Subcutaneous adipose tissue (tissue), 4 donors: Measurements from ENCODE around the gene APBB2. TPM values are rescaled to one million over a fixed set of nuclear protein-coding genes. Genes with fewer than 3 reads are reported as not detected.

Experiments used
- total RNA-seq, 4 donors: library from RNA; depleted of rRNA; stranded (reverse); fragments of >200 nt; gene quantifications; one replicate each; pipeline ENCODE4 v1.1.0, GENCODE V29; 2016
- TF ChIP-seq, protein P1 (sequence below): fragments of 450-650 bp; IDR thresholded peaks from one replicate; pipeline ENCODE4 v1.5.1; 2016; ENCODE audit warnings: low read depth, mild to moderate bottlenecking, control low read depth, antibody characterized with exemption, moderate library complexity

APBB2 gene
- total RNA-seq, 4 donors from 2014 or later: 55.6 to 181 (median 124) TPM

DNA sequence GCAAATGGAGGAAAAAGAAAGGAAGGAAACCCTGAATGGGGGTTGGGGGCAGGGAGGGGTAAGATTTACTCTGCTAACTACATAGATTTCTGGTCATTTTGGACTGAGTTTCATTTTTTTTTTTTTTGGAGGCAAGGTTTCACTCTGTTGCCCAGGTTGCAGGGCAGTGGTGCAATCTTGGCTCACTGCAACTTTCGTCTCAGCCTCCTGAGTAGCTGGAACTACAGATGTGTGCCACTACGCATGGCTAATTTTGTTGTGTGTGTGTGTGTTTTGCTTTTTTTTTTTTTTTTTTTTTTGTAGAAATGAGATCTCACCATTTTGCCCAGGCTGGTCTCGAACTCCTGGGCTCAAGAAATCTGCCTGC lies 223.5 kb downstream of the APBB2 start:
- TF ChIP-seq, protein P1, sequence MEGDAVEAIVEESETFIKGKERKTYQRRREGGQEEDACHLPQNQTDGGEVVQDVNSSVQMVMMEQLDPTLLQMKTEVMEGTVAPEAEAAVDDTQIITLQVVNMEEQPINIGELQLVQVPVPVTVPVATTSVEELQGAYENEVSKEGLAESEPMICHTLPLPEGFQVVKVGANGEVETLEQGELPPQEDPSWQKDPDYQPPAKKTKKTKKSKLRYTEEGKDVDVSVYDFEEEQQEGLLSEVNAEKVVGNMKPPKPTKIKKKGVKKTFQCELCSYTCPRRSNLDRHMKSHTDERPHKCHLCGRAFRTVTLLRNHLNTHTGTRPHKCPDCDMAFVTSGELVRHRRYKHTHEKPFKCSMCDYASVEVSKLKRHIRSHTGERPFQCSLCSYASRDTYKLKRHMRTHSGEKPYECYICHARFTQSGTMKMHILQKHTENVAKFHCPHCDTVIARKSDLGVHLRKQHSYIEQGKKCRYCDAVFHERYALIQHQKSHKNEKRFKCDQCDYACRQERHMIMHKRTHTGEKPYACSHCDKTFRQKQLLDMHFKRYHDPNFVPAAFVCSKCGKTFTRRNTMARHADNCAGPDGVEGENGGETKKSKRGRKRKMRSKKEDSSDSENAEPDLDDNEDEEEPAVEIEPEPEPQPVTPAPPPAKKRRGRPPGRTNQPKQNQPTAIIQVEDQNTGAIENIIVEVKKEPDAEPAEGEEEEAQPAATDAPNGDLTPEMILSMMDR: no peak

DNA sequence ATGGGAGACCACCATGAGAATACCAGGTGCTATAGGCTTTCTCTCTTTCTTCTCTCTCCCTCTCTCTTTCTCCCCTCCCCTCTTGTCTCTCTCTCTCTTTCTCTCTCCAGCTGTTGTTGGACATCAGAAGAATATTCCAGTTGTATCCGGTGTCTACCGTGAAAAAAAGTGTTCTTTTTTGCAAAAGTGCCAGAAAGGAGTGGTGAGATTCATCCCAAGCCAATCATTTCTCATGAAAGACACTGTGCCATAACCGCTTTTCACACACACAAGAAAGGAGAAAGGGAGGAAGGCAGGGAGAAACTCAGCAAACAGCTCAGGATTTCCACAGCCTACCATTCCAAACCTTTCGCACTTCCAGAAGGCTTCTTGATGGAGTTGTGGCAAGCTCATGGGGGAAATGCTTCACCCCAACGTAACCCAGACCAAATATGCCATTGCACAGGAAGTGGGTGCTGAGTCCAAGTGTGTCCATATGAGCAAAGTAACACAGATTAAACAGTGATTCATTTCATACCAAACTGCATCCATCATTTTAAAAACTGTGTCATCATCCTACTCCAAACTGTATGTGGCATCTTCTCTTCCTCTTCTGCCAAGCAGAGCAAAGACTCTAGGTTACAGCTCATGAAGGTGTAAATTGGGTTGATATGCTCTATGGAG lies 224.0 kb downstream of the APBB2 start:
- TF ChIP-seq, protein P1: no peak

DNA sequence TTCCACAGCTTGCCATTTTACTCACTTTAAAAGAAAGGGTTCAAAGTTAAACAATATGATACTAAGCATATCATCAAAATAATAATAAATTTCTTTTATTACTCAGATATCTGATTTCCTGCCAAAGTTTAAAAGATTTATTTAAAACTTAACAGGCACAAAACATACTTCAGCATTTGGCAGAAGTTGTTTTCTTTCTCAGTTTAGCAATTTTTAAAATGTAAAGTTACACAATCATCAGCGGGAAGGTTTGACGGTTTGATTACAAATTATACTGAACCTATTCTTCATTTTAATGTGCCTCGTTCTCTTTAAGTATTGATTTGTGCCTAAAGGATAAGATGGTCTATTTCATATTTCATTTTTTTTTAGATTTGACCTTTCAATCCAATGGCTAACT lies 227.2 kb downstream of the APBB2 start:
- TF ChIP-seq, protein P1: no peak

DNA sequence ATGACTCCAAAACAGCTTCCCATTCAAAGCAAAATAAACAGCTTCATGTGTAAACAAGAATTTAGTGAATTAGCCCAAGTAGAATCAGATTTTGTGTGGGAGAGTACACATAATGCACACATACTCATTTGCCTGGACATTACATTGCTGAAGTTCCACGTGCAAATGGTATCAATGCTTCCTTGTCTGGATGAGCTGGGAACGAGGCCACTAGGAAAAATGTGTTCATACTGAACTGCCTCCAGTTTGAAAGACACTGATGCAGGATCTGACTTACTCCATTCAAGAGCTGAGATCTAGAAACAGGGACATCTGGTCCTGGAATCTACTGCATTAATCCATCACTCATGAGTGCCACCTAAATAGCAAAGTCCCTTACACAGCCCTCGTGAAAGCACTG lies 228.0 kb downstream of the APBB2 start:
- TF ChIP-seq, protein P1: no peak

DNA sequence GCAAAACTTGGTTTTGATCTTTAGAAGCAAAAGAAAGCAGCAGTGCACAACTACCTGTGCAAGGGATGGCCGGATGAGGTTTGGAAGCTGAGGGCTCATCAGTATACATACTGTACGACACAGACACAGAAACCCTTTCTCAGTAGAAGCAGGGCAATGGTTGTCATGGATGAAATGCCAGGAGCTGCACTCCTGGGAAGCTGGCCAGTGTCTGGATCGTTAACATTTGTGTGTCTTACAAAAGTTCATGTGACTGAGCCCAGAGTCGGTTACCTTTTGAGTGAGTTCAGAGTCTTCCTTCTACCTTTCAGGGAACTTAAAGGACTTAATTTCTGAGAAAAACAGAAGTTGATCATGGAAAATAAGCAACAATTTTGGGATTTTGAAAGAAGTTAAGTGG lies 230.3 kb downstream of the APBB2 start:
- TF ChIP-seq, protein P1: no peak

DNA sequence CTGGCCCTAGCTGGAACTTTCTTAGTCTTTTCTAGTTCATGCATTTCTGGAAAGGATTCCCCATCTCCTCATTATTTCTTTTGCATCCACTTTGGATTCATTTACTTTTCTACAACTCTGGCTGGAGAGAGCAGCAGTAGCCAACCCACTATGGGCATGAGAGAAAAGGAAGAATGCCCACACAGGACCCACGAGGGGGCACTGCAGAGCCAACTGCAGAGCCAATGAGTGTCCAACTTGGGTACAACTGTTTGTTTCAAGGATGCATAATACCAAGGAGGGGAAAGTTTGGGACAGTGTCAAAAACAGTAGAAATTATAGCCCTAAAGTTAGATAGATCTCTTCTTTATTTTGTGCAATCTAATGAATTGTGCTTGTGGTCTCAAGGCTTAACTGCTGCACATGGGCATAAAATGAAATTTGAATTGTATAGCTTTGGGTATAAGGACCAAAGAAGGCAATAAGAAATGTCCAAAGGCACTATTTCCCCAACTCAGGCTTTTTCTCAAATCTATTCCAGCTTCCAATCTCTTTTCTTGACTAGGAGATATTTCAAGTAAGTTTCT lies 233.9 kb downstream of the APBB2 start:
- TF ChIP-seq, protein P1: no peak

DNA sequence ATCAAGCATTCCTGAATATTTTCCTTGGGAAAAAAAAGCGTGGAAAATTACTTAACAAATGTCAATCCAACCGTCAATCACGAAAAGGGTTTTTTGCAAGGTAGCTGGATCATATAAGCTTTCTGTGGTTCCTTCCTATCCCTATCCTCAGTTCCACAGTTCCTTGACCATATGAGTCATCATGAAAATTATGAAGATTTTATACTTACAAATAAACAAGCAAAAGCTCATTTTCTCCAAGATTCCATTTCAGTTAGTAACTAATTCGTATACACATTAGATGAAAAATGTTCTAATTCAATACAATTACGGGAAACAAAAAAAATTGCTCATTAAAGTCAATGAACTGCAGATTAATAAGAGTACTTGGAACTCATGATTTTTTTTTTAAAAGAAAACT lies 235.8 kb downstream of the APBB2 start:
- TF ChIP-seq, protein P1: no peak
